ENCODE data around the gene C17orf107.
A peak's percentile ranks its signal among the peaks of the same experiment; 100 is the strongest.

Gene C17orf107

GRCh38 chr17:4934173-4934979 is 35.0 kb downstream of the C17orf107 start:
- DNase-seq (ENCODE audit: low read depth in 2 of 2) = no peak

- DNase-seq (ENCODE audit: low read depth in 2 of 2) = no peak
Measured at GRCh38 chr17:4935650-4936049, 36.3 kb downstream of the C17orf107 start.

GRCh38 chr17:4936436-4936835 is 37.1 kb downstream of the C17orf107 start:
- DNase-seq (ENCODE audit: low read depth in 2 of 2) = no peak

- DNase-seq (ENCODE audit: low read depth in 2 of 2) = no peak
Measured at GRCh38 chr17:4937553-4937952, 38.2 kb downstream of the C17orf107 start.

- no peak for DNase-seq (ENCODE audit: low read depth in 2 of 2)
Measured at GRCh38 chr17:4938069-4938491, 38.7 kb downstream of the C17orf107 start.

GRCh38 chr17:4938688-4939545 is 39.6 kb downstream of the C17orf107 start:
- DNase-seq (ENCODE audit: low read depth in 2 of 2) = no peak

GRCh38 chr17:4939546-4939795 is 40.1 kb downstream of the C17orf107 start:
- DNase-seq (ENCODE audit: low read depth in 2 of 2) = no peak

GRCh38 chr17:4939796-4940554 is 40.6 kb downstream of the C17orf107 start, which contains the start of the genes RNF167 and SLC25A11:
Gene RNF167 (plus strand): TSS chr17:4940268. CDS start chr17:4940910, 642 bp downstream.
Gene SLC25A11 (minus strand): TSS chr17:4940046. CDS start chr17:4939910, 136 bp downstream.
- peak; percentile 80 to 90 for DNase-seq (ENCODE audit: low read depth in 2 of 2)

GRCh38 chr17:4940555-4941318 is 41.4 kb downstream of the C17orf107 start:
- DNase-seq (ENCODE audit: low read depth in 2 of 2) = no peak

GRCh38 chr17:4941319-4941610 is 41.9 kb downstream of the C17orf107 start:
- DNase-seq (ENCODE audit: low read depth in 2 of 2) = no peak

GRCh38 chr17:4942760-4943508 is 43.6 kb downstream of the C17orf107 start:
- no peak for DNase-seq (ENCODE audit: low read depth in 2 of 2)

GRCh38 chr17:4944163-4944553 is 44.8 kb downstream of the C17orf107 start:
- no peak for DNase-seq (ENCODE audit: low read depth in 2 of 2)

- DNase-seq (ENCODE audit: low read depth in 2 of 2) = no peak
Measured at GRCh38 chr17:4944554-4945175, 45.3 kb downstream of the C17orf107 start.

- DNase-seq (ENCODE audit: low read depth in 2 of 2) = peak in 1 of 2 donors; percentile 75
Measured at GRCh38 chr17:4945176-4945943, 46.0 kb downstream of the C17orf107 start.

- no peak for DNase-seq (ENCODE audit: low read depth in 2 of 2)
Measured at GRCh38 chr17:4945944-4946280, 46.6 kb downstream of the C17orf107 start.

GRCh38 chr17:4946312-4946976 is 47.1 kb downstream of the C17orf107 start:
- DNase-seq (ENCODE audit: low read depth in 2 of 2) = no peak

GRCh38 chr17:4947010-4947410 is 47.7 kb downstream of the C17orf107 start:
- no peak for DNase-seq (ENCODE audit: low read depth in 2 of 2)

GRCh38 chr17:4947411-4948165 is 48.3 kb downstream of the C17orf107 start:
- DNase-seq (ENCODE audit: low read depth in 2 of 2) = no peak
